ENCODE measurements around the gene KCNMB2. TPM values are rescaled to one million over a fixed set of nuclear protein-coding genes. Genes with fewer than 3 reads are reported as not detected.

The KCNMB2 gene
- total and polyA plus RNA-seq, 4 donors = 7.8 to 22.9 (median 15.9) TPM

GRCh38 chr3:178624276-178624675 lies 88.0 kb downstream of the KCNMB2 start:
- no peaks in the 10 kb centered on the region for H3K27me3 ChIP-seq (ENCODE audit: control insufficient read depth, insufficient read depth, low read length)
- no peaks in the 10 kb centered on the region for H3K9me3 ChIP-seq (ENCODE audit: control insufficient read depth, insufficient read depth, low read length)
- no peak overlapping the region for H3K4me3 ChIP-seq (ENCODE audit: low read depth, low read length)
- H3K27ac ChIP-seq (ENCODE audit: low read depth, low read length) = no peak overlapping the region
- DNase-seq (ENCODE audit: low read depth in 4 of 6, low spot score in 6 of 6) = no peak
- no peaks in the 10 kb centered on the region for H3K4me1 ChIP-seq (ENCODE audit: control insufficient read depth, insufficient read depth, low read length)
- no peaks in the 10 kb centered on the region for H3K36me3 ChIP-seq (ENCODE audit: control insufficient read depth, insufficient read depth, low read length)

GRCh38 chr3:178625053-178625600 lies 88.9 kb downstream of the KCNMB2 start:
- 80% methylated on average over 1 of the region's 7 CpGs for WGBS (ENCODE audit: insufficient coverage)
- no peak for DNase-seq (ENCODE audit: low read depth in 4 of 6, low spot score in 6 of 6)
- no peak overlapping the region for H3K4me3 ChIP-seq (ENCODE audit: low read depth, low read length)
- H3K27me3 ChIP-seq (ENCODE audit: control insufficient read depth, insufficient read depth, low read length) = no peaks in the 10 kb centered on the region
- H3K36me3 ChIP-seq (ENCODE audit: control insufficient read depth, insufficient read depth, low read length) = no peaks in the 10 kb centered on the region
- H3K4me1 ChIP-seq (ENCODE audit: control insufficient read depth, insufficient read depth, low read length) = no peaks in the 10 kb centered on the region
- H3K9me3 ChIP-seq (ENCODE audit: control insufficient read depth, insufficient read depth, low read length) = no peaks in the 10 kb centered on the region
- no peak overlapping the region for H3K27ac ChIP-seq (ENCODE audit: low read depth, low read length)

GRCh38 chr3:178628037-178628436 lies 91.8 kb downstream of the KCNMB2 start:
- Histone ChIP-seq H3K4me3 (ENCODE audit: low read depth, low read length) (no peak overlapping the region), H3K27me3 (ENCODE audit: control insufficient read depth, insufficient read depth, low read length) (no peaks in the 10 kb centered on the region), H3K27ac (ENCODE audit: low read depth, low read length) (no peak overlapping the region), H3K4me1 (ENCODE audit: control insufficient read depth, insufficient read depth, low read length) (no peaks in the 10 kb centered on the region), H3K36me3 (ENCODE audit: control insufficient read depth, insufficient read depth, low read length) (no peaks in the 10 kb centered on the region), H3K9me3 (ENCODE audit: control insufficient read depth, insufficient read depth, low read length) (no peaks in the 10 kb centered on the region)
- DNase-seq (ENCODE audit: low read depth in 4 of 6, low spot score in 6 of 6) = peak in 2 of 6 donors; percentile 7 to 45

GRCh38 chr3:178629430-178630178 lies 93.4 kb downstream of the KCNMB2 start:
- H3K36me3 ChIP-seq (ENCODE audit: control insufficient read depth, insufficient read depth, low read length) = no peaks in the 10 kb centered on the region
- no peak overlapping the region for H3K27ac ChIP-seq (ENCODE audit: low read depth, low read length)
- no peaks in the 10 kb centered on the region for H3K4me1 ChIP-seq (ENCODE audit: control insufficient read depth, insufficient read depth, low read length)
- H3K27me3 ChIP-seq (ENCODE audit: control insufficient read depth, insufficient read depth, low read length) = no peaks in the 10 kb centered on the region
- no peak for DNase-seq (ENCODE audit: low read depth in 4 of 6, low spot score in 6 of 6)
- H3K9me3 ChIP-seq (ENCODE audit: control insufficient read depth, insufficient read depth, low read length) = no peaks in the 10 kb centered on the region
- H3K4me3 ChIP-seq (ENCODE audit: low read depth, low read length) = no peak overlapping the region
- WGBS (ENCODE audit: insufficient coverage) = 92% methylated on average over 2 of the region's 2 CpGs

- no CpG with 5 or more reads among the region's 1 CpG for WGBS (ENCODE audit: insufficient coverage)
- no peaks in the 10 kb centered on the region for H3K27me3 ChIP-seq (ENCODE audit: control insufficient read depth, insufficient read depth, low read length)
- no peak overlapping the region for H3K27ac ChIP-seq (ENCODE audit: low read depth, low read length)
- H3K4me1 ChIP-seq (ENCODE audit: control insufficient read depth, insufficient read depth, low read length) = no peaks in the 10 kb centered on the region
- H3K36me3 ChIP-seq (ENCODE audit: control insufficient read depth, insufficient read depth, low read length) = no peaks in the 10 kb centered on the region
- H3K4me3 ChIP-seq (ENCODE audit: low read depth, low read length) = no peak overlapping the region
- DNase-seq (ENCODE audit: low read depth in 4 of 6, low spot score in 6 of 6) = peak in 1 of 6 donors; percentile 74
- H3K9me3 ChIP-seq (ENCODE audit: control insufficient read depth, insufficient read depth, low read length) = no peaks in the 10 kb centered on the region
Measured at GRCh38 chr3:178631950-178632349, 95.7 kb downstream of the KCNMB2 start.

- H3K27ac ChIP-seq (ENCODE audit: low read depth, low read length) = no peak overlapping the region
- H3K27me3 ChIP-seq (ENCODE audit: control insufficient read depth, insufficient read depth, low read length) = no peaks in the 10 kb centered on the region
- H3K36me3 ChIP-seq (ENCODE audit: control insufficient read depth, insufficient read depth, low read length) = no peaks in the 10 kb centered on the region
- H3K9me3 ChIP-seq (ENCODE audit: control insufficient read depth, insufficient read depth, low read length) = no peaks in the 10 kb centered on the region
- 50% methylated on average over 1 of the region's 1 CpG for WGBS (ENCODE audit: insufficient coverage)
- no peaks in the 10 kb centered on the region for H3K4me1 ChIP-seq (ENCODE audit: control insufficient read depth, insufficient read depth, low read length)
- DNase-seq (ENCODE audit: low read depth in 4 of 6, low spot score in 6 of 6) = peak in 1 of 6 donors; percentile 28
- no peak overlapping the region for H3K4me3 ChIP-seq (ENCODE audit: low read depth, low read length)
Measured at GRCh38 chr3:178634975-178635374, 98.7 kb downstream of the KCNMB2 start.

- DNase-seq (ENCODE audit: low read depth in 4 of 6, low spot score in 6 of 6) = no peak
- no peaks in the 10 kb centered on the region for H3K36me3 ChIP-seq (ENCODE audit: control insufficient read depth, insufficient read depth, low read length)
Measured at GRCh38 chr3:178637802-178638201, 101.6 kb downstream of the KCNMB2 start.

GRCh38 chr3:178645503-178645902 lies 109.3 kb downstream of the KCNMB2 start:
- H3K27ac ChIP-seq (ENCODE audit: low read depth, low read length) = no peak overlapping the region
- H3K4me1 ChIP-seq (ENCODE audit: control insufficient read depth, insufficient read depth, low read length) = no peaks in the 10 kb centered on the region
- 70% methylated on average over 2 of the region's 3 CpGs for WGBS (ENCODE audit: insufficient coverage)

More at GRCh38 chr3:178637802-178638201, 101.6 kb downstream of the KCNMB2 start:
- H3K9me3 ChIP-seq (ENCODE audit: control insufficient read depth, insufficient read depth, low read length) = no peaks in the 10 kb centered on the region
- no peaks in the 10 kb centered on the region for H3K27me3 ChIP-seq (ENCODE audit: control insufficient read depth, insufficient read depth, low read length)
- H3K4me3 ChIP-seq (ENCODE audit: low read depth, low read length) = no peak overlapping the region
- 77% methylated on average over 3 of the region's 3 CpGs for whole genome bisulfite sequencing (ENCODE audit: insufficient coverage)
- no peak overlapping the region for H3K27ac ChIP-seq (ENCODE audit: low read depth, low read length)
- no peaks in the 10 kb centered on the region for H3K4me1 ChIP-seq (ENCODE audit: control insufficient read depth, insufficient read depth, low read length)

GRCh38 chr3:178646186-178646862 lies 110.1 kb downstream of the KCNMB2 start:
- Histone ChIP-seq H3K27me3 (ENCODE audit: control insufficient read depth, insufficient read depth, low read length) (no peaks in the 10 kb centered on the region), H3K36me3 (ENCODE audit: control insufficient read depth, insufficient read depth, low read length) (no peaks in the 10 kb centered on the region), H3K4me1 (ENCODE audit: control insufficient read depth, insufficient read depth, low read length) (no peaks in the 10 kb centered on the region), H3K4me3 (ENCODE audit: low read depth, low read length) (no peak overlapping the region), H3K27ac (ENCODE audit: low read depth, low read length) (no peak overlapping the region), H3K9me3 (ENCODE audit: control insufficient read depth, insufficient read depth, low read length) (no peaks in the 10 kb centered on the region)
- DNase-seq (ENCODE audit: low read depth in 4 of 6, low spot score in 6 of 6) = peak in 2 of 6 donors; percentile 25 to 80
- WGBS (ENCODE audit: insufficient coverage) = 40% methylated on average over 1 of the region's 4 CpGs

More at GRCh38 chr3:178645503-178645902, 109.3 kb downstream of the KCNMB2 start:
- Histone ChIP-seq H3K4me3 (ENCODE audit: low read depth, low read length) (no peak overlapping the region), H3K9me3 (ENCODE audit: control insufficient read depth, insufficient read depth, low read length) (no peaks in the 10 kb centered on the region), H3K36me3 (ENCODE audit: control insufficient read depth, insufficient read depth, low read length) (no peaks in the 10 kb centered on the region), H3K27me3 (ENCODE audit: control insufficient read depth, insufficient read depth, low read length) (no peaks in the 10 kb centered on the region)
- no peak for DNase-seq (ENCODE audit: low read depth in 4 of 6, low spot score in 6 of 6)
